NCI-H69 (cell line): ENCODE measurements around the gene OR14I1.
"Not testable (repeated sequence)": the region's sequence is repeated elsewhere in the genome, so short reads cannot be mapped to it uniquely, and the experiment has no call there.

ENCODE experiments used
- DNase-seq: peaks from one replicate; lab custom pipeline; 2025; lab: John Stamatoyannopoulos, UW

The OR14I1 gene

DNA sequence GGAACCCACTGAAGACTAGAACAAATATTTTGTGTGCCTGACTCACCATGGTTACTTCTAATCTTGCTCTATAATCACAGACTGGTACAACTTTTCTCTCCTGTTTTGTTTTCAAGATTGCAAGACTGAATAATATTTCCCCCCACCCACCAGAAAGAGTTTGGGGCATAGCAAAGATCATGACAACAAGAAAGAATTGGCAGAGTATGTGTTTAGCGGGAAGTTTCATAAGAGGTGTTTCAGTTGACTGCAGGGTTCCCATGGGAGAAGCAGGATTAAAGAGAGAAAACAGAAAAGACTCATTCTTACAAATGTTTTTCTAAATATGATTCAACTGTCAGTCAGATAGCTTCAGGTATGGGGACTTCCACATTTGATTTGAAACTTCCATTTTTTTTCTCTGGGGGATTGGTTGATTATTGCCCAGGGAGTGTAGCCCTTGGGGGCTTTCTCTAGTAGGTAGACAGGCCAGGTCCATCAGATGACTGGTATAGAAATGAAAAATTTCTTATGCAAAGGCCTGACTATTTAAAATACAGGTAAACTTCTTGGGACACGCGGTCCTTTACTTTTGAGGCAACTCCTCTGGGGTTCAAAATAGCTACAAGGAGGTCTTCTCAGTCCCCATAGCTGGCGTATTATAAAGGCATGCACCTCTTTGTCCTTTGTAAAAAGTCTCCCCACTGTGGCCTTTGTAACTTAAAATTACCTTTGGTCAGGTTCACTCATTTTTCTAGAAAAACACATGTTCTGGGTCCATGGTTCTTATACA, 13.9 kb downstream of the OR14I1 start:
- no peak for DNase-seq

DNA sequence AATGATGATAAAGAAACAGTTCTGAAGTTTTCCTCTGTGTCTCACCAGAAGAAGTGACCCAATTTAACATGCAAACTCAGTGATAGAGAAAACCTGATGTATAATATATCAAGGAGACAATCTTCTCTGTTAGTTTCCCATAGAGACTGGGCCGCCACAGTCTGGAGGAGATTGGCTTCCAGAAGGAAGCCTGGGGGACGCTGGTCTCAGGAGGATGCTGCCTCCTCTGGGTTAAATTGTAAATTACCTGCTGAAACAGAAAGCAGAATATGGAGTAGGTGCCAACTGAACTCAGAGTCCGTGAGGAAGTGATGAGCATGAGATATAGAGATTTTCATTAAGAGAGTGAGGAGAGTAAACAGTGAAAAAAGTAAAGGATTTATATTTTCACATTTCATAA, 15.8 kb downstream of the OR14I1 start:
- DNase-seq: no peak

DNA sequence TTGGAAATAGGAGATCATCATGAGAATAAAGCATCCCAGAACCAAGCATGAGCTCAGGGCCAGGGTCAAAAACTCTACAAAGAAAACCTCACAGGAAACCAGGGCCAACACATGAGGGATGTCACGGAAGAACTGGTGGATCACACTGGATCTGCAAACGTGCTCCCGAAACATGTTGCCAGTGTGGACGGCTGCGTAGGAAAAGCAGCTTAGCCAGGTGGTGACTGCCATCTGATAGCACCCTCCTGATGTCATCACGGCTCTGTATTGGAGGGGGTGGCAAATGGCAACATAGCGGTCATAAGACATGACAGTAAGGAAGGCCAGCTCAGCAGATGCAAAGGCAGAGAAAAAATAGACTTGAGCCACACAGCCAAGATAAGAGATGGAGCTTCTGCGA, 20.9 kb downstream of the OR14I1 start:
- DNase-seq: no peak

DNA sequence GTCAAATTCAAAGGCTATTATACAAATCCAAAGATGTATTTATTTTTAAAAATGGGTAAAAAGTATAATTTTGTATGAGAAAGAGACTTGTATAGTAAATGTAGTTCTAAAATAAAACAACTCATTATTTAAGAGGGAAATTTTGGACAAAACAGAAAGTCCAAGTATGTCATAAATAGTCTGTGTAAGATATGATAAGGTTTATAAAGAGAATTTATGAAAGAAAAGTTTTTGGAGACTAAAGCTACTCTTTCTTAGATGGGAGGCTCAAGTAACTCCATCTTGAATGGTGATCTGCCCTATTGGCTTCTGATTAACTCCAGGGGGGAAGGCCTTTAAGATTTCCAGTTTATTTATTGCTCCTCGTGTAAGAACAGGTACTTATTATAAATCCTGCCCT, 32.6 kb downstream of the OR14I1 start:
- no peak for DNase-seq

DNA sequence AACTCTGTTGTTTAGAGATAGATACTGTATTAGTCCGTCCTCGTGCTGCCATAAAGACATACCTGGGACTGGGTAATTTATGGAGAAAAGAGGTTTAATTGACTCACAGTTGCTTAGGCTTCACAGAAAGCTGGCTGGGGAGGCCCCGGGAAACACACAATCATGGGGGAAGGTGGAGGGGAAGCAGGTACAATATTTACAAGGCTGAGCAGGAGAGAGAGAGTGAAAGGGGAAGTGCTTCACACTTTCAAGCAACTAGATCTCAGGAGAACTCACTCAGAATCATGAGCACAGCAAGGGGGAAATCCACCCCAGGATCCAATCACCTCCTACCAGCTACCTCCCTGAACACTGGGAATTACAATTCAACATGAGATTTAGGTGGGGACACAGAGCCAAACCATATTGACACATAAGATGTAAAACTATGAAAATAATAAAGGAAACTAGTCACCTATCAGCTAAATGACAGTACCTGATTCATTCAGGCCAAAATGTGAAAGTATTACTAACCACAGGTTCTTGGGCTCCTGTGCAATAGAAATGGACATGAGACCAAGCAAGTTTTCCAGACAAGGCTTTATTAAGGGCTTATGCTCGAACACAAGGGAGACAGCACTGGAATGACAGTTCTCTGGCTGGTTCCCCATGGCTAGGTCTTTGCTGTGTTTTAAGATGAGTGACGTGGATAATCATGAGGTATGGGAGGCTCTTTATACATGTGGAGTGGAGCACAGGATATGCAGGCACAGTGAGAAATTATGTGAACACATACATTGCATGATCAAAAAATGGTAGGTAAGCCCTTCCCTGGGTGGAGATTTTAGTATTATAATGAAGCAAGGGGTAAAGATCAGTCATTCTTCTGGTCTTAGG, 38.9 kb downstream of the OR14I1 start:
- not testable (repeated sequence) for DNase-seq

DNA sequence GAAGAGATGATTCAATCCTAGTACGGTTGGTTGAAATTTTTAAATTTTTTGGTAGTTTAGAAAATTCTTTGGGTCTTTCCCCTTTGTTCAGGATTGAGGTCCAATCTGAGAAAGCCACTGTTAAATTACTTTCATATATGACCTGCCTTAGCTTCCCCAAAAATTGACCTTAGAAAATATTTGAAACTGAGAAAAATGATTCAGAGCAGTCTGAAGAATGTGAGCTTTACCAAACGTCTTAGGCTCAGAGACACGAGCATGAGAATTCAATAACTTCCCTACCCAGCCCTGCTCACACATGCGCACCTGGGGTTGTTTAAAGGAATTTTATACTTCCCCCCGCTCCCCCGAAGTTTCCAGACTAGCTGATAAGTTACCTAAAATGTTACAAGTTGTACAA, 45.8 kb downstream of the OR14I1 start:
- not testable (repeated sequence) for DNase-seq

DNA sequence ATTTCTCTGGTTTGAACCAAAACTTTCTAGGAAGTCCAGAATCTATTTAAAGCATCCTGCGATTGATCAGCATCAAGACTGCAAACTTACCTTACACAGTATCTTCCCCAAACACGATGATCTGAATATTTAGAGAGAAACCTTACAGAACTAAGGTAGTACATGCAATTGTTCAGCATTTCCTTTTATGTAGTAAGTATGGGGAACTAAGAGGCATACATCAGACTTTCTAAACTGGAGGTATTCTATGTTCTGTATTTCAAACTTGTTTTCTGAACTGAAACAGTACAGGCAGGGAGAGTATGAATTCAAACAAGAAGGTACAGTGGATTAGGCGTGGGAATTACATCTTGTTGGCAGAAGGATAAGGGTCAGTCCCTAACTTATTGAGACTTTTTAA, 47.2 kb downstream of the OR14I1 start, which contains the start of gene OR2T27:
Gene OR2T27, minus strand, starts transcription at position 175 of the 400 bp plus-strand sequence. CDS start 4,644 bp downstream, outside the sequence.
- DNase-seq: not testable (repeated sequence)
